ENCODE measurements around the gene LCA5L.

GRCh38 chr21:39445321-39446269 is at the start of gene LCA5L:
- TF ChIP-seq CREB5 (CRISPR knock-in tag; IDR thresholded peaks at IDR 0.05; ENCODE audit: low read depth) (no peak), GLIS3 (CRISPR knock-in tag; IDR thresholded peaks at IDR 0.05) (no peak), TOX (CRISPR knock-in tag; IDR thresholded peaks at IDR 0.05; ENCODE audit: borderline replicate concordance) (no peak), TSHZ2 (CRISPR knock-in tag; IDR thresholded peaks at IDR 0.05) (peak; percentile 26; the same call in 1 of the 2 replicates), RARB (CRISPR knock-in tag; IDR thresholded peaks at IDR 0.05) (no peak), OSR1 (CRISPR knock-in tag; IDR thresholded peaks at IDR 0.05) (no peak), PATZ1 (CRISPR knock-in tag; IDR thresholded peaks at IDR 0.05; ENCODE audit: borderline replicate concordance) (no peak), ZFP3 (CRISPR knock-in tag; IDR thresholded peaks at IDR 0.05) (peak; percentile 44; the same call in 1 of the 2 replicates)
